WI38 (cell line): ENCODE measurements around the gene RAB19.
"Not testable (repeated sequence)": the region's sequence is repeated elsewhere in the genome, so short reads cannot be mapped to it uniquely, and the experiment has no call there.

Experiments
- H3K4me3 ChIP-seq: 2 replicates; pipeline ENCODE4 v1.5.1; 2011; ENCODE audit warnings: low read depth, mild to moderate bottlenecking, control low read depth, low read length
- CTCF ChIP-seq: IDR thresholded peaks from 2 replicates; pipeline ENCODE4 v1.5.1; 2012; ENCODE audit warnings: low read depth, mild to moderate bottlenecking, control low read depth, low read length

Gene RAB19

GRCh38 chr7:140440593-140440992 lies 36.7 kb downstream of the RAB19 start:
- H3K4me3 ChIP-seq = no peak overlapping the region
- TF ChIP-seq CTCF = no peak

- TF ChIP-seq CTCF = no peak
- H3K4me3 ChIP-seq = no peak overlapping the region
These were observed 37.7 kb downstream of the RAB19 start for GRCh38 chr7:140441519-140441918.

- no peak overlapping the region for H3K4me3 ChIP-seq
- no peak for TF ChIP-seq CTCF
These were observed 42.6 kb downstream of the RAB19 start for GRCh38 chr7:140446467-140446866.

- H3K4me3 ChIP-seq = no peak overlapping the region
These were observed 44.0 kb downstream of the RAB19 start for GRCh38 chr7:140447841-140448240.

GRCh38 chr7:140448781-140449480 lies 45.1 kb downstream of the RAB19 start:
- TF ChIP-seq CTCF = no peak
- no peak overlapping the region for H3K4me3 ChIP-seq

More at GRCh38 chr7:140447841-140448240, 44.0 kb downstream of the RAB19 start:
- TF ChIP-seq CTCF = no peak

- TF ChIP-seq CTCF = no peak
- no peak overlapping the region for H3K4me3 ChIP-seq
These were observed 47.9 kb downstream of the RAB19 start for GRCh38 chr7:140451716-140452115.

- H3K4me3 ChIP-seq = no peak overlapping the region
- TF ChIP-seq CTCF = no peak
These were observed 49.4 kb downstream of the RAB19 start for GRCh38 chr7:140453273-140453672.

GRCh38 chr7:140453785-140454656 lies 50.2 kb downstream of the RAB19 start:
- not testable (repeated sequence) for H3K4me3 ChIP-seq
